Activated CD8-positive, alpha-beta T cell treated with anti-CD3 and anti-CD28 coated beads, Interleukin-2, amount 10 ng/mL, durations not matched to agents 7 days and 5 days (primary cell): Measurements from ENCODE around the gene TEAD4. TPM values are rescaled to one million over a fixed set of nuclear protein-coding genes. Genes with fewer than 3 reads are reported as not detected.
A peak's percentile ranks its signal among the peaks of the same experiment; 100 is the strongest.

Experiments
- ATAC-seq: fragments of 150-1000 bp; cut with Tn5 transposase; one replicate; pipeline ENCODE4 v1.10.0; 2021; ENCODE audit warnings: moderate library complexity
- CTCF ChIA-PET: fragments of 350-600 bp; sonication (Branson Sonifier 250); formaldehyde crosslinking; loops from one replicate; lab custom pipeline; 2021; ENCODE audit warnings: antibody characterized with exemption; lab: Charles Lee
- POLR2A ChIA-PET: fragments of 350-600 bp; sonication (Branson Sonifier 250); formaldehyde crosslinking; loops from one replicate; lab custom pipeline; 2021; ENCODE audit warnings: antibody characterized with exemption; lab: Charles Lee
- DNase-seq: peaks from one replicate; pipeline ENCODE4 v3.0.0-alpha.2; 2020
- H3K27ac Mint-ChIP-seq: one replicate; pipeline ENCODE4 v1.8.0; 2021; ENCODE audit warnings: mild to moderate bottlenecking, mixed read lengths
- H3K27me3 Mint-ChIP-seq: one replicate; pipeline ENCODE4 v1.8.0; 2021; ENCODE audit warnings: low read depth, mixed read lengths
- H3K36me3 Mint-ChIP-seq: one replicate; pipeline ENCODE4 v1.8.0; 2021; ENCODE audit warnings: low read depth, mixed read lengths
- H3K4me1 Mint-ChIP-seq: one replicate; pipeline ENCODE4 v1.8.0; 2021; ENCODE audit warnings: low read depth, mixed read lengths
- H3K4me3 Mint-ChIP-seq: one replicate; pipeline ENCODE4 v1.8.0; 2021; ENCODE audit warnings: mild to moderate bottlenecking, mixed read lengths
- H3K9me3 Mint-ChIP-seq: one replicate; pipeline ENCODE4 v1.8.0; 2022; ENCODE audit warnings: mixed read lengths; ENCODE audit not compliant: insufficient read depth
- total RNA-seq, 2 experiments: library from RNA; stranded (reverse); gene quantifications; one replicate each; pipeline ENCODE4 v1.2.3, GENCODE V29; 2021

The TEAD4 gene
- total RNA-seq, 2 experiments from 2014 or later = 0.34 to 0.44 TPM

DNA sequence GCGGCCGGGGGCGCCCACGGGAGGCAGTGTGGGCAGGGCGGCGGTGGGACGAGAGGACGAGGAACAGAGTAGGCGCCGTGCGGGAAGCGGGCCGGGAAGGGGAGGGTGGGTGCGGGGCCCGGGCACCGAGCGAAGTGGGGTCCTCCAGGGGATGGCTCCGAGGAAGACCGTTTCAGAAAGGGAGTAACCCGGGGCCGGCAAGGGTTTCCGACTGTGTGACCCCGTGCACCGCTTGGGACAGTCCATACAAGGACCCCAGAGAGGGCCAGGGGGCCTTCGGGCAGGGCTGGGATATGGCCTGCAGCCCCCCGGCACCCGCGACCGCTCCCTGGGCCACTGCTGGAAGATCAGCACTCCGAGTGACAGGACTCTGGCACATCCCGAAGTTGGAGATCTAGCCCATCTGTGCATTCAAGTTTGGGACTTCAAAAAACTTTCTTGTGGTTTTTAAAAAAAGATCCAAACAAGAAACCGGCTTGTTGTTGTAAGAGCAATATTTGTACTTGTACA, 118.4 kb downstream of the TEAD4 start:
- CTCF ChIA-PET = interaction anchor here (1.0 kb wide), 2 partner anchors 198 to 223 kb away, joined by 3 to 4 read pairs; no protein-coding TSS in a partner anchor
- H3K4me1 Mint-ChIP-seq = peaks cover 3% of the 10 kb centered on the region
- H3K9me3 Mint-ChIP-seq = no peaks in the 10 kb centered on the region
- POLR2A ChIA-PET = no interaction called here
- ATAC-seq = peak; percentile 12
- no peak overlapping the region for H3K27ac Mint-ChIP-seq
- no peaks in the 10 kb centered on the region for H3K36me3 Mint-ChIP-seq
- H3K4me3 Mint-ChIP-seq = peak overlapping the region; percentile 52
- no peak for DNase-seq
- H3K27me3 Mint-ChIP-seq = peaks cover 31% of the 10 kb centered on the region

DNA sequence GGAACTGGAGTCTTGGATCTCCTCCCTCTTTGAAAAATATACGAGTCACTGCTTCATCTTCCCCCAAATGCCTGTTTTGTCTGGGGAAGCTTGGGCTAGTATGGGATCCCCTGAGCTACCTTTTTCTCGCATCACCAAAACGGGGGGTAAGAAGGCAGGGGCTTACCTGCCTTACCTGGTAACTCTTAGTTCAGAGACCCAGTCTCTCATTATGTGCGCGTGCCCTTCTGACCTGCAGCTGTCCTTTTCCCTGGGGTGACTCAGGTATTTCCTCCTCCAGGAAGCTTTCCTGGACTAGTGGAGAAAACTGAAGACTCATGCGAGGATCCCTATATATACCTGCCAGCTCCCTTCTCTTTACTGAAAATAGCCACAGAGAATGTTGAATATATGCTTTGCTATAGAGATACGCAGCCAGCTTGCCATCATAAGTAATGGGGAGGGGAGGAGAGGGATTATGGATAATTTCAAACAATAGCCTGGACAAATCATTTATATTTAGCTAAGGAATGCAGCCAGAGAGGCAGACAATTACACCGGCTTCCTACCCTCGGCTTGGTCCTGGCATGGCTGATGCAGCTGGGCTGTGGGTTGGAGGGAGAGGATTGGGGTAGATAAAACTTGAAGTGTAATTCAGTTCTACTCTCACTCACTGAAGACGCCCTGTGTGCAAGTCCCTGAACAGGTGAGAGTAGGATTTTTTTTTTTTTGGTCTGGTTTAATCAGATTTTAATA, 119.1 kb downstream of the TEAD4 start:
- no peaks in the 10 kb centered on the region for H3K9me3 Mint-ChIP-seq
- ATAC-seq (no peak), DNase-seq (no peak)
- peaks cover 30% of the 10 kb centered on the region for H3K27me3 Mint-ChIP-seq
- H3K4me1 Mint-ChIP-seq = peaks cover 3% of the 10 kb centered on the region
- ChIA-PET POLR2A (interaction anchor here (0.6 kb wide), 1 partner anchor 178 kb away, joined by 3 read pairs; no protein-coding TSS in a partner anchor), CTCF (interaction anchor here (1.0 kb wide), 2 partner anchors 197 to 222 kb away, joined by 3 to 4 read pairs; no protein-coding TSS in a partner anchor)
- H3K4me3 Mint-ChIP-seq = peak overlapping the region; percentile 52
- no peak overlapping the region for H3K27ac Mint-ChIP-seq
- H3K36me3 Mint-ChIP-seq = no peaks in the 10 kb centered on the region

DNA sequence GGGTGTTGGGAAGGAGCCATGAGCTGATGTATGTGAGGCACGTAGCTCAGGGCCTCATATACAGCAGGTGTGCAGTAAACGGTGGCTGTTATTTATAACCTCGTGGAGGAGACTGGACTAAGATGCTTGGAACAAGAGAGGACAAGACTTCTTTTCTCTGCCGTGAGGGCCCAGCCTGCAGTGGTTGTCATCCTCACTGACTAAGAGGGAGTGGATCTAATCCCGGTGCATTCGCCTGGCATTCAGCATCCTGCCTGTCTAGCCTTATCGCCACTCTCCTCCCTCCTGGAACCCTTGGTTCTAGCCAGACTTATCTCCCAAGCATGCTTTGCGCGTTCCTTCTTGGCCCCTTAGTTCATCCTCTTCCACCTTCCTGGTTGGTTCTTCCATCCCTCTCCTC, 121.9 kb downstream of the TEAD4 start:
- CTCF ChIA-PET = interaction anchor here (2.9 kb wide), 1 partner anchor 8 kb away, joined by 9 read pairs; no protein-coding TSS in a partner anchor

DNA sequence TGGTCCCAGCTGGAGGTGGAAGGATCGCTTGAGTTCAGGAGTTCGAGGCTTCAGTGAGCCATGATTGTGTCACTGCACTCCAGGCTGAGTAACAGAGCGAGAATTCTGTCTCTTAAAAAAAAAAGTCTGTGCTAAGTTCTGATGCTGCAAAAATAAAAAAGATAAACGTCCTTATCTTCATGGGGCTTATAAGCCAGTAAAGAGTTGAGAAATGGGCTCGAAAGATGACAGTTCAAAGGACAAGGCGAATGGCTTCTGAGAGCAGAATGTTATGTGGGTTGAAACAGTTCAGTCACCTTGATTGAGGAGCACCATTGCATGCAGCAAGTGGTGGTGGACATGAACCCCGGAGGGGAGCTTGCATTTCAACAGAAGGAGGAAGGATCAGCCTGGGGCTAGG, 122.7 kb downstream of the TEAD4 start:
- Mint-ChIP-seq H3K4me3 (no peak overlapping the region), H3K4me1 (peaks cover 4% of the 10 kb centered on the region), H3K36me3 (no peaks in the 10 kb centered on the region), H3K27ac (no peak overlapping the region), H3K27me3 (peaks cover 12% of the 10 kb centered on the region), H3K9me3 (no peaks in the 10 kb centered on the region)
- DNase-seq (no peak), ATAC-seq (no peak)
- ChIA-PET CTCF (interaction anchor here (2.9 kb wide), 1 partner anchor 8 kb away, joined by 9 read pairs; no protein-coding TSS in a partner anchor), POLR2A (no interaction called here)

More for the DNA sequence above, 121.9 kb downstream of the TEAD4 start:
- Mint-ChIP-seq H3K4me3 (no peak overlapping the region), H3K9me3 (no peaks in the 10 kb centered on the region), H3K27me3 (peaks cover 13% of the 10 kb centered on the region), H3K36me3 (no peaks in the 10 kb centered on the region), H3K4me1 (peaks cover 7% of the 10 kb centered on the region), H3K27ac (no peak overlapping the region)
- ATAC-seq (no peak), DNase-seq (no peak)
- POLR2A ChIA-PET = no interaction called here

DNA sequence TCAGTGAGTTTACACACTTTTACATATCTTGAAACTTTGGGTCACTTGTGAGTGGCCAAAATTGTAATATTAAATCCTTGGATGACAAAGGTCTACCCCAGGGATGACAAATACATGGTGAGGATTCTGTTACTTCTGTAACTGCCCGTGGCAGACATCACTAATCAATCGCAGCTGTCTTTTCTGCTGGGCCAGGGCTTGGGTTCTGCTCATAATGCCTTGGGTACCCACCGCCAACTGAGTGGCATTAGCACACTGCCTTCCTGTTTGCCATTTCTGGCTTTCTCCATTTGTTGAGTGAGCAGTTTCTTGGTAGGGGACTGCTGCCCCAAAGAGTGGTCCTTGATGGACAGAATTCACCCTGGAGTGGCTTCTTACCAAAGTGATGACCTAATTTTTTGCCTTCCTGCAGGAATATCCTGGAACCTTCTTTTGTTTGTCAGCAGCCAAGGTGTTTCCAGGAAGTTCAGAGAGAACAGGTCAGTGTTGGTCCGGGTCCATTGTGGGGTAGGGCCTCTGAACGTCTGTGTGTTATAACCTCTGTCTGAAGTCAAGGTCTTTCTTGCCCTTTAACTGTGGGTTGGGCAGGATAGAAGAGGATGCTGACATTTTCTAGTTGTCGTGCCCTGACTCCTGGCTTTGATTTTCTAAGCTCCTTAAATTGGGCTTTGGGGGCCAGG, 124.2 kb downstream of the TEAD4 start:
- ChIA-PET POLR2A (no interaction called here), CTCF (interaction anchor here (2.9 kb wide), 1 partner anchor 10 kb away, joined by 9 read pairs; no protein-coding TSS in a partner anchor)
- Mint-ChIP-seq H3K27ac (no peak overlapping the region), H3K9me3 (no peaks in the 10 kb centered on the region), H3K36me3 (no peaks in the 10 kb centered on the region), H3K27me3 (peaks cover 5% of the 10 kb centered on the region), H3K4me1 (peaks cover 4% of the 10 kb centered on the region), H3K4me3 (no peak overlapping the region)
- no peak for DNase-seq
- ATAC-seq = no peak

DNA sequence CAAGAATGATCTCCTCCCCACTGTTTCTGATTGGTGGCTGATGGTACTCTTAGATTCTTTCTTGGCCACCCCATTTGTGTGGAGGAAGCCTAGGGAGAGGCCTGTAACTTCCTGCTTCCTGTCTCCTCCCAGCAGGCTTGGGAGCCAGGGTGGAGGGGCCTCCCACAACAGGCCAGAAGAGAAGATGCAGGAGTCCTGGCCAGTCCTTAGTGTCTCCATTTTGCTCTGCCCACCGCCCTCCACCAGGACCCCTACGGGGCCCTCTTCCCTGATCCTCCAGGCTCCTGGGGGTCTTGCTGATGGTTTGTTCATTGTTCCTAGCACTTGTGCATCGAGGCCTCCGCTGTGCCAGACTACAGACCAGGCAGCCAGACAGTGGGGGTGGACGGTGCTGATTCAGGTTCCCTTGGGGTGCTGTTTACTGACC, 124.7 kb downstream of the TEAD4 start:
- Mint-ChIP-seq H3K27me3 (peaks cover 3% of the 10 kb centered on the region), H3K36me3 (no peaks in the 10 kb centered on the region)
- CTCF ChIA-PET = interaction anchor here (2.9 kb wide), 1 partner anchor 11 kb away, joined by 9 read pairs; no protein-coding TSS in a partner anchor

DNA sequence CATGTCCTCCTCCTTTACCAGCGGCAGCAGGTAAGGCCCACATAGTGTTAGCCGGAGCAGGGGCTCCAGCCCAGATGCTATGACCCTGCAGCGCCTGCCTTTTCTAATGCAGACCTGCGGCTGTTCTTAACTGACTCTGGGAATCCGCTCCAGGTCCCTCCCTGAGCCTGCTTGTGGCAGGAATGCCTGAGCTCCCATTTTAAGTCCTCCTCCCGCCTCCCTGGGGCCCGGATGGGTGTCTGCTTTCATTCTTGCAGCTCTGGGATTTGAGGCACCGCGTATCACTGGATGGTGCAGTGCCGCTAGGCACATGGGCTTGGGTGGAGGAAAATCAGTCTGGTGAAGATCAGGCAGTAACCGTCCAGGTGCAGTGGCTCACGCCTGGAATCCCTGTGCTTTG, 125.5 kb downstream of the TEAD4 start:
- H3K4me3 Mint-ChIP-seq = no peak overlapping the region
- H3K36me3 Mint-ChIP-seq = no peaks in the 10 kb centered on the region
- H3K4me1 Mint-ChIP-seq = peaks cover 4% of the 10 kb centered on the region
- peaks cover 3% of the 10 kb centered on the region for H3K27me3 Mint-ChIP-seq
- ChIA-PET POLR2A (no interaction called here), CTCF (no interaction called here)
- ATAC-seq (no peak), DNase-seq (no peak)
- H3K27ac Mint-ChIP-seq = no peak overlapping the region
- no peaks in the 10 kb centered on the region for H3K9me3 Mint-ChIP-seq

More for the DNA sequence above, 124.7 kb downstream of the TEAD4 start:
- no peaks in the 10 kb centered on the region for H3K9me3 Mint-ChIP-seq
- no peak overlapping the region for H3K27ac Mint-ChIP-seq
- POLR2A ChIA-PET = no interaction called here
- DNase-seq = no peak
- H3K4me1 Mint-ChIP-seq = peaks cover 4% of the 10 kb centered on the region
- H3K4me3 Mint-ChIP-seq = no peak overlapping the region
- ATAC-seq = no peak

DNA sequence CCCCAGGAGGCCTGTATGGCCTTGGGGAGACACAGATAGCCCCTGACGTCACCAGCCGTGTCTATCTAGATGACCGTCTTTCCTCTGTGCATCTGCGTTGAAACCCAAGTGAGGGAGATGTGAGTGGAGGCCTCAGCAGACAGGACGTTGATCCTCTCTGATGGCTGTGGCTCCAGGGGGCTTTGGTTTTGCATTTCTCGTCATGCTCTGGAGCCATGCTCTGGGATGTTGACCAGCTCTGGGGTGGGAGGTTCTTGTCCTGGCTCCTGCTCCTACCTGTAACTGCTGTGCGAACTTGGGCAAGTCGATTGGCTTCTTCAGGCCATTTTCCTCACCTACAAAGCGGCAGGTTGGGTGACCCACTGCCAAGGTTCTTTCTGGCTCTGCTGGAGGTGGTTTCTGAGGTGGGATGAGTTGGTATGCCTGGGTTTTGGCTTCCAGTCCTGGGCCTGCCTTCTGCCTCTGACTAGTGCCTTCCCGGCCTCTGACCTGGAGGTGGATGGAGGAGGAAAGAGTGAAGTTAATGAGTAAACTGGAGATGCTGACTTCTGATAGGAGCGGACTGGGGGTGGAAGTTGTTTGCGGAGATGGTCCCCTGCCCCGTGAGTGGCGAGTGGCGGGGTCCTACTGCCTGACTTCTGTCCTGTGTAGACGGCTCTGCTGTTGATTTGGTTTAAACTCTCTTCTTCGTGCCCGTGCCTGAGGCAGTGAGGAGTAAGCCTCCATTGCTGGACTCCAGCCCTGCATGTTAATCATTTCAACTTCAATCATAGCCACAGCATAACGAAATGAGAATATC, 126.3 kb downstream of the TEAD4 start:
- POLR2A ChIA-PET = no interaction called here
- Mint-ChIP-seq H3K9me3 (no peaks in the 10 kb centered on the region), H3K27ac (no peak overlapping the region), H3K4me1 (peaks cover 4% of the 10 kb centered on the region), H3K27me3 (peaks cover 3% of the 10 kb centered on the region), H3K36me3 (no peaks in the 10 kb centered on the region), H3K4me3 (no peak overlapping the region)
- CTCF ChIA-PET = interaction anchor here (1.2 kb wide), 1 partner anchor 12 kb away, joined by 4 read pairs; no protein-coding TSS in a partner anchor
- no peak for DNase-seq
- ATAC-seq = no peak

DNA sequence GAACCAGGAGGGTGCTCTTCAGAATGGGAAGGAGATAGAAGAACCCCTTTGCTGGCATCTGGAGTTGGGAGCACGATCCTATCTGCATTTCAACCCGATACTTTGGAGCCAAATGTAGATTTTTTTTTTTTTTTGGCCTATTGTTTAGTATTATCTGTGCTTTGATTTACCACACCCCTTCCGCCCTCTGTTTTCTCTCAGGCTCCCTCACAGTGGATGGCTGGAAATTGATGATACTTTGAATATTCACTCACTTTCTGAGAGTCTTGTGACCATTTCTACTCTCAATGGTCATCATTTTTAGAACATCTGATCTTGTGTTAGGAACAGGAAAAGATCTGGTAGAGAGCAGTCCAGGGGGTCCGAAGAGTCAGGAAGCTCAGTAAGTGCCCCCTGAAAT, 127.0 kb downstream of the TEAD4 start:
- ATAC-seq (no peak), DNase-seq (no peak)
- ChIA-PET POLR2A (no interaction called here), CTCF (interaction anchor here (1.2 kb wide), 1 partner anchor 13 kb away, joined by 4 read pairs; no protein-coding TSS in a partner anchor)
- peaks cover 3% of the 10 kb centered on the region for H3K27me3 Mint-ChIP-seq
- no peak overlapping the region for H3K4me3 Mint-ChIP-seq
- H3K4me1 Mint-ChIP-seq = peaks cover 4% of the 10 kb centered on the region
- no peaks in the 10 kb centered on the region for H3K9me3 Mint-ChIP-seq
- no peaks in the 10 kb centered on the region for H3K36me3 Mint-ChIP-seq
- H3K27ac Mint-ChIP-seq = no peak overlapping the region

DNA sequence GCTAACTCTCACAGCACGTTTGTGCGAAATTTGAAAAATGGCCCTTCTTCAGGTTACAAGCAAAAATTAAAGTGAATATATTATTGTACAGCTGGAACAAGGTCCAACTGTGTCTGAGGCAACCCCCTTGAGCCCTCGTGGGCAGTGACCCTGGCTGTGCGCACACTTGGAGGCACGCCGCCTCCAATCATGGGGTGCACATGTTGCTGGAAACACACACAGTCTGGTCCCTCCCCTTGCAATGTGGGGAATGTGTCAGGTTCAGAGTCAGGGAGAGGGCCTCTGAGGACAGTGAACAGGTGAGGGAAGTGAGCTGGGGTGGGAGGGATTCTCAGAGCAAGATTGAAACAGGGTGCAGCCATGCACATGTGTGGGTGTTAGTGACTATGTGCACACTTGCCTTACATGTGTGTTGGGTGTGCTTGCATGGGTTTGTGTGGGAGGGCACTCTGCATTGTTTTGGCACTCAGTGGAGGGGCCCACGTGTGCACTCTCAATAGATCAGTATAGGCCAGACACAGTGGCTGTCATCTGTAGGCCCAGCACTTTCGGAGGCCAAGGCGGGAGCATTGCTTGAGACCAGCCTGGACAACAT, 127.6 kb downstream of the TEAD4 start:
- DNase-seq (no peak), ATAC-seq (no peak)
- H3K4me1 Mint-ChIP-seq = peaks cover 4% of the 10 kb centered on the region
- no peak overlapping the region for H3K27ac Mint-ChIP-seq
- H3K9me3 Mint-ChIP-seq = no peaks in the 10 kb centered on the region
- peaks cover 3% of the 10 kb centered on the region for H3K27me3 Mint-ChIP-seq
- ChIA-PET CTCF (interaction anchor here (1.2 kb wide), 1 partner anchor 13 kb away, joined by 4 read pairs; no protein-coding TSS in a partner anchor), POLR2A (no interaction called here)
- H3K4me3 Mint-ChIP-seq = no peak overlapping the region
- no peaks in the 10 kb centered on the region for H3K36me3 Mint-ChIP-seq
